Measurements from ENCODE around the gene DMD. TPM values are rescaled to one million over a fixed set of nuclear protein-coding genes. Genes with fewer than 3 reads are reported as not detected.
"Not testable (repeated sequence)": the region's sequence is repeated elsewhere in the genome, so short reads cannot be mapped to it uniquely, and the experiment has no call there.

DMD gene
- total RNA-seq, 2 donors from 2014 or later, result 2.8 to 3.4 TPM

GRCh38 chrX:33132569-33132968 lies 78.8 kb downstream of the DMD start:
- no peak overlapping the region for H3K27ac Mint-ChIP-seq
- no peaks in the 10 kb centered on the region for H3K9me3 Mint-ChIP-seq
- no peak overlapping the region for H3K4me3 Mint-ChIP-seq
- no peaks in the 10 kb centered on the region for H3K36me3 Mint-ChIP-seq
- H3K27me3 Mint-ChIP-seq, result no peaks in the 10 kb centered on the region
- ATAC-seq (no peak), DNase-seq (ENCODE audit: low spot score) (no peak)
- H3K4me1 Mint-ChIP-seq (ENCODE audit: low read depth in 2 of 2), result no peaks in the 10 kb centered on the region

GRCh38 chrX:33129607-33130006 lies 81.7 kb downstream of the DMD start:
- Mint-ChIP-seq H3K27me3 (no peaks in the 10 kb centered on the region), H3K27ac (no peak overlapping the region), H3K9me3 (no peaks in the 10 kb centered on the region), H3K4me1 (ENCODE audit: low read depth in 2 of 2) (no peaks in the 10 kb centered on the region), H3K4me3 (no peak overlapping the region), H3K36me3 (no peaks in the 10 kb centered on the region)
- no peak for DNase-seq (ENCODE audit: low spot score)
- no peak for ATAC-seq

- Mint-ChIP-seq H3K27ac (no peak overlapping the region), H3K36me3 (no peaks in the 10 kb centered on the region), H3K4me1 (ENCODE audit: low read depth in 2 of 2) (no peaks in the 10 kb centered on the region), H3K27me3 (no peaks in the 10 kb centered on the region), H3K4me3 (no peak overlapping the region), H3K9me3 (no peaks in the 10 kb centered on the region)
- DNase-seq (ENCODE audit: low spot score) (no peak), ATAC-seq (no peak)
Measured at GRCh38 chrX:33128048-33128805, 83.1 kb downstream of the DMD start.

- H3K27me3 Mint-ChIP-seq, result no peaks in the 10 kb centered on the region
- H3K4me1 Mint-ChIP-seq (ENCODE audit: low read depth in 2 of 2), result no peaks in the 10 kb centered on the region
- DNase-seq (ENCODE audit: low spot score) (no peak), ATAC-seq (no peak)
- no peaks in the 10 kb centered on the region for H3K9me3 Mint-ChIP-seq
- no peak overlapping the region for H3K4me3 Mint-ChIP-seq
- no peak overlapping the region for H3K27ac Mint-ChIP-seq
- H3K36me3 Mint-ChIP-seq, result no peaks in the 10 kb centered on the region
Measured at GRCh38 chrX:33126469-33126868, 84.9 kb downstream of the DMD start.

- H3K9me3 Mint-ChIP-seq, result peaks cover under 1% of the 10 kb centered on the region
- no peak overlapping the region for H3K4me3 Mint-ChIP-seq
- no peaks in the 10 kb centered on the region for H3K27me3 Mint-ChIP-seq
- ATAC-seq (no peak), DNase-seq (ENCODE audit: low spot score) (no peak)
- H3K4me1 Mint-ChIP-seq (ENCODE audit: low read depth in 2 of 2), result no peaks in the 10 kb centered on the region
- H3K27ac Mint-ChIP-seq, result no peak overlapping the region
- no peaks in the 10 kb centered on the region for H3K36me3 Mint-ChIP-seq
Measured at GRCh38 chrX:33109858-33110257, 101.5 kb downstream of the DMD start.

- Mint-ChIP-seq H3K4me1 (ENCODE audit: low read depth in 2 of 2) (no peaks in the 10 kb centered on the region), H3K36me3 (no peaks in the 10 kb centered on the region), H3K27me3 (no peaks in the 10 kb centered on the region), H3K27ac (no peak overlapping the region), H3K9me3 (no peaks in the 10 kb centered on the region), H3K4me3 (no peak overlapping the region)
- ATAC-seq (no peak), DNase-seq (ENCODE audit: low spot score) (no peak)
Measured at GRCh38 chrX:33106737-33107136, 104.6 kb downstream of the DMD start.

- ATAC-seq, result no peak
- peaks cover 3% of the 10 kb centered on the region for H3K9me3 Mint-ChIP-seq
- H3K4me1 Mint-ChIP-seq (ENCODE audit: low read depth in 2 of 2), result no peaks in the 10 kb centered on the region
- no peak for DNase-seq (ENCODE audit: low spot score)
- no peak overlapping the region for H3K27ac Mint-ChIP-seq
- H3K27me3 Mint-ChIP-seq, result peaks cover 0 to 4% of the 10 kb centered on the region in 2 donors
- H3K36me3 Mint-ChIP-seq, result no peaks in the 10 kb centered on the region
- H3K4me3 Mint-ChIP-seq, result no peak overlapping the region
Measured at GRCh38 chrX:33095079-33095478, 116.3 kb downstream of the DMD start.

- H3K4me3 Mint-ChIP-seq, result no peak overlapping the region
- H3K36me3 Mint-ChIP-seq, result no peaks in the 10 kb centered on the region
- H3K4me1 Mint-ChIP-seq (ENCODE audit: low read depth in 2 of 2), result no peaks in the 10 kb centered on the region
- no peaks in the 10 kb centered on the region for H3K9me3 Mint-ChIP-seq
- H3K27ac Mint-ChIP-seq, result no peak overlapping the region
- DNase-seq (ENCODE audit: low spot score) (no peak), ATAC-seq (no peak)
- no peaks in the 10 kb centered on the region for H3K27me3 Mint-ChIP-seq
Measured at GRCh38 chrX:33087411-33087810, 123.9 kb downstream of the DMD start.

- Mint-ChIP-seq H3K9me3 (no peaks in the 10 kb centered on the region), H3K27ac (no peak overlapping the region), H3K4me1 (ENCODE audit: low read depth in 2 of 2) (no peaks in the 10 kb centered on the region), H3K36me3 (no peaks in the 10 kb centered on the region), H3K4me3 (no peak overlapping the region), H3K27me3 (no peaks in the 10 kb centered on the region)
- no peak for DNase-seq (ENCODE audit: low spot score)
- no peak for ATAC-seq
Measured at GRCh38 chrX:33086886-33087285, 124.5 kb downstream of the DMD start.

- H3K4me1 Mint-ChIP-seq (ENCODE audit: low read depth in 2 of 2), result no peaks in the 10 kb centered on the region
- ATAC-seq (no peak), DNase-seq (ENCODE audit: low spot score) (no peak)
- H3K27me3 Mint-ChIP-seq, result no peaks in the 10 kb centered on the region
- no peaks in the 10 kb centered on the region for H3K36me3 Mint-ChIP-seq
- H3K4me3 Mint-ChIP-seq, result no peak overlapping the region
- peaks cover 5% of the 10 kb centered on the region for H3K9me3 Mint-ChIP-seq
- no peak overlapping the region for H3K27ac Mint-ChIP-seq
Measured at GRCh38 chrX:33082371-33082770, 129.0 kb downstream of the DMD start.

- Mint-ChIP-seq H3K36me3 (no peaks in the 10 kb centered on the region), H3K9me3 (peaks cover 8% of the 10 kb centered on the region), H3K27me3 (no peaks in the 10 kb centered on the region), H3K4me1 (ENCODE audit: low read depth in 2 of 2) (no peaks in the 10 kb centered on the region), H3K4me3 (no peak overlapping the region), H3K27ac (no peak overlapping the region)
- DNase-seq (ENCODE audit: low spot score) (no peak), ATAC-seq (no peak)
Measured at GRCh38 chrX:33078273-33078672, 133.1 kb downstream of the DMD start.

GRCh38 chrX:33073660-33074059 lies 137.7 kb downstream of the DMD start:
- H3K36me3 Mint-ChIP-seq; DNase-seq (ENCODE audit: low spot score); H3K4me3 Mint-ChIP-seq; H3K4me1 Mint-ChIP-seq (ENCODE audit: low read depth in 2 of 2); H3K27me3 Mint-ChIP-seq; H3K27ac Mint-ChIP-seq; ATAC-seq; H3K9me3 Mint-ChIP-seq: not testable (repeated sequence)

GRCh38 chrX:33065415-33065814 lies 145.9 kb downstream of the DMD start:
- H3K4me3 Mint-ChIP-seq, result no peak overlapping the region
- H3K4me1 Mint-ChIP-seq (ENCODE audit: low read depth in 2 of 2), result no peaks in the 10 kb centered on the region
- no peak overlapping the region for H3K27ac Mint-ChIP-seq
- H3K36me3 Mint-ChIP-seq, result peaks cover 4% of the 10 kb centered on the region
- H3K9me3 Mint-ChIP-seq, result no peaks in the 10 kb centered on the region
- no peaks in the 10 kb centered on the region for H3K27me3 Mint-ChIP-seq
- ATAC-seq (no peak), DNase-seq (ENCODE audit: low spot score) (no peak)

- Mint-ChIP-seq H3K4me1 (ENCODE audit: low read depth in 2 of 2) (no peaks in the 10 kb centered on the region), H3K4me3 (no peak overlapping the region), H3K36me3 (peaks cover 4% of the 10 kb centered on the region), H3K9me3 (no peaks in the 10 kb centered on the region), H3K27me3 (no peaks in the 10 kb centered on the region), H3K27ac (no peak overlapping the region)
- DNase-seq (ENCODE audit: low spot score) (no peak), ATAC-seq (no peak)
Measured at GRCh38 chrX:33062041-33062440, 149.3 kb downstream of the DMD start.

- H3K4me3 Mint-ChIP-seq, result no peak overlapping the region
- H3K27ac Mint-ChIP-seq, result no peak overlapping the region
- no peaks in the 10 kb centered on the region for H3K27me3 Mint-ChIP-seq
- H3K9me3 Mint-ChIP-seq, result no peaks in the 10 kb centered on the region
- DNase-seq (ENCODE audit: low spot score) (no peak), ATAC-seq (no peak)
- no peaks in the 10 kb centered on the region for H3K36me3 Mint-ChIP-seq
- no peaks in the 10 kb centered on the region for H3K4me1 Mint-ChIP-seq (ENCODE audit: low read depth in 2 of 2)
Measured at GRCh38 chrX:33053001-33053400, 158.3 kb downstream of the DMD start.
